Testis (tissue), 2 donors: ENCODE results near the gene BTG2.

Source experiments
- CTCF ChIP-seq, 3 experiments: fragments of 450-650 bp in 2 of 3; fragments of 200-600 bp in 1 of 3; sonication (generic) in 1 of 3; IDR thresholded peaks; one replicate each; pipeline ENCODE4 v1.5.1; 2016 to 2019; ENCODE audit warnings: antibody characterized with exemption in 3 of 3, mild to moderate bottlenecking in 2 of 3, moderate library complexity in 1 of 3
- POLR2A ChIP-seq: fragments of 450-650 bp; IDR thresholded peaks from one replicate; pipeline ENCODE4 v1.6.1; 2017; ENCODE audit warnings: antibody characterized with exemption, mild to moderate bottlenecking, moderate library complexity

GRCh38 chr1:203300441-203301330 lies 4.6 kb upstream of the BTG2 start:
- no peak for TF ChIP-seq CTCF (IDR thresholded peaks at IDR 0.05)
- TF ChIP-seq POLR2A = no peak
